Measurements from ENCODE around the gene TOR1AIP2. TPM values are rescaled to one million over a fixed set of nuclear protein-coding genes. Genes with fewer than 3 reads are reported as not detected.
A peak's percentile ranks its signal among the peaks of the same experiment; 100 is the strongest.

The TOR1AIP2 gene
- total and polyA plus RNA-seq, 4 donors, result 28.9 to 67.3 (median 47.3) TPM

DNA sequence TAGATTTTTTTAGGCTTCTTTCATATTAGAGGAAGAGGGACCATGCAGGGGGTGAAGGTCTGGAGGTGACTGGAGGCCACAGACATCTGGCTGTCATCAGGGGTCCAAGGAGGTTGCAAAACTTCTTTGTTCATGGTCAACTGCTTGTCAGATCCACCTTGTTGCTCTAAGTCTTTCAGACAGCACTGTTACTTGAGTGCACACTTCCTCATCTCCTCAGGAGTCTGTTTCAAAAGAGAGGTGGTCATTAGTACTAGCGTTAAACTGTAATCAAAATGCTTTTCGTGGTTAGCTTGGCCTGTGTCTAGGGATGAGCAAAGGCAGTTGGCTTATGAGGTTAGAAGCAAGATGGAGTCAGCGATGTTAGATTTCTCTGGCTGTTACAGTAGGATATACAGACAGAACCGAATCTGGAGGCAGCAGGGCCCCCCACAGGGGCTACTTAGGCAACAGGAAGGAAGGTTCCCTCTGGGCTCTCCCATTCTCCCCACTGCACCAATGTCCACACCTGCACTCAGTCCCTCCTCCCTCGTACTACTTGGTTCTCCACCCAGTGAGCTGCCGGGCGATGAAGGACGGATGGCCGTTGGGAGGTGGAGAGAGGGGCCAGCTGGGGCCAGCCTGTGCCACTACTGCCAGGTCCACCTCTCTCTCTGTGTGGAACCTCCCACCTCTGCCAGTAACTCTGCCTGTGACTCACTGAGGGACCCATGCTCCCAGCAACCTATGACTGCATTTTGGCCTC is 57.2 kb downstream of the TOR1AIP2 start:
- H3K4me1 ChIP-seq (ENCODE audit: control insufficient read depth, insufficient read depth, low read length), result peaks cover 22% of the 10 kb centered on the region
- WGBS (ENCODE audit: insufficient coverage), result 86% methylated on average over 6 of the region's 9 CpGs
- H3K27me3 ChIP-seq (ENCODE audit: control insufficient read depth, insufficient read depth, low read length), result no peaks in the 10 kb centered on the region
- no peaks in the 10 kb centered on the region for H3K36me3 ChIP-seq (ENCODE audit: control insufficient read depth, insufficient read depth, low read length)
- no peak overlapping the region for H3K4me3 ChIP-seq (ENCODE audit: low read depth, low read length)
- no peak overlapping the region for H3K27ac ChIP-seq (ENCODE audit: low read depth, low read length)
- no peaks in the 10 kb centered on the region for H3K9me3 ChIP-seq (ENCODE audit: control insufficient read depth, insufficient read depth, low read length)
- no peak for DNase-seq (ENCODE audit: low read depth in 4 of 6, low spot score in 6 of 6)

DNA sequence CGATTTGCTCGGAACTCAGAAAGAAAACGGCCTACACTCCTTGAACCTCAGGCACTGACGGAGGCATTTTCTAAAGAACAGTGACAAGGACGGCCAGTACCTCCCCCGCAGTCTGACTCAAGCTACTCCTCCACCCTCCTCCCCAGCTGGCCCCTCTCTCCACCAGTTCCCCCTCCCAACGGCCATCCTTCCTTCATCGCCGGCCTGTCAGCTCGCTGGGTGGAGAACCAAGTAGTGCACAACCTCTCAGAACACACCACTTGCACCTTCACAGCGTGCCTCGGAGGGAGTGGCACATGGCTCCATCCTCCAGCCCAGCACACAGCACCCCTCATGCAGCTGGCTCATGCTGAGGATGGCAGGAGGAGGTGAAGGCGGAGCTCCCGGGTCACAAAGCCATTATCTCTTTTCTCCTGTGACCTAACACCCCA is 58.8 kb downstream of the TOR1AIP2 start:
- no peaks in the 10 kb centered on the region for H3K27me3 ChIP-seq (ENCODE audit: control insufficient read depth, insufficient read depth, low read length)
- DNase-seq (ENCODE audit: low read depth in 4 of 6, low spot score in 6 of 6), result no peak
- no peak overlapping the region for H3K4me3 ChIP-seq (ENCODE audit: low read depth, low read length)
- no peaks in the 10 kb centered on the region for H3K9me3 ChIP-seq (ENCODE audit: control insufficient read depth, insufficient read depth, low read length)
- H3K27ac ChIP-seq (ENCODE audit: low read depth, low read length), result no peak overlapping the region
- H3K36me3 ChIP-seq (ENCODE audit: control insufficient read depth, insufficient read depth, low read length), result peaks cover 3% of the 10 kb centered on the region
- peaks cover 39% of the 10 kb centered on the region for H3K4me1 ChIP-seq (ENCODE audit: control insufficient read depth, insufficient read depth, low read length)
- 63% methylated on average over 10 of the region's 14 CpGs for WGBS (ENCODE audit: insufficient coverage)

- H3K27ac ChIP-seq (ENCODE audit: low read depth, low read length), result no peak overlapping the region
Observed at GRCh38 chr1:179818260-179818659, 59.3 kb downstream of the TOR1AIP2 start.

GRCh38 chr1:179817789-179818188 is 59.8 kb downstream of the TOR1AIP2 start:
- H3K27ac ChIP-seq (ENCODE audit: low read depth, low read length), result no peak overlapping the region
- H3K4me3 ChIP-seq (ENCODE audit: low read depth, low read length), result no peak overlapping the region
- H3K9me3 ChIP-seq (ENCODE audit: control insufficient read depth, insufficient read depth, low read length), result no peaks in the 10 kb centered on the region
- H3K36me3 ChIP-seq (ENCODE audit: control insufficient read depth, insufficient read depth, low read length), result peaks cover 5% of the 10 kb centered on the region
- H3K27me3 ChIP-seq (ENCODE audit: control insufficient read depth, insufficient read depth, low read length), result no peaks in the 10 kb centered on the region
- no peak for DNase-seq (ENCODE audit: low read depth in 4 of 6, low spot score in 6 of 6)
- peaks cover 41% of the 10 kb centered on the region for H3K4me1 ChIP-seq (ENCODE audit: control insufficient read depth, insufficient read depth, low read length)
- WGBS (ENCODE audit: insufficient coverage), result 85% methylated on average over 8 of the region's 8 CpGs

More at GRCh38 chr1:179818260-179818659, 59.3 kb downstream of the TOR1AIP2 start:
- WGBS (ENCODE audit: insufficient coverage), result 92% methylated on average over 6 of the region's 7 CpGs
- DNase-seq (ENCODE audit: low read depth in 4 of 6, low spot score in 6 of 6), result no peak
- H3K27me3 ChIP-seq (ENCODE audit: control insufficient read depth, insufficient read depth, low read length), result no peaks in the 10 kb centered on the region
- H3K9me3 ChIP-seq (ENCODE audit: control insufficient read depth, insufficient read depth, low read length), result no peaks in the 10 kb centered on the region
- H3K4me1 ChIP-seq (ENCODE audit: control insufficient read depth, insufficient read depth, low read length), result peaks cover 41% of the 10 kb centered on the region
- H3K36me3 ChIP-seq (ENCODE audit: control insufficient read depth, insufficient read depth, low read length), result peaks cover 5% of the 10 kb centered on the region
- H3K4me3 ChIP-seq (ENCODE audit: low read depth, low read length), result no peak overlapping the region

GRCh38 chr1:179817056-179817455 is 60.5 kb downstream of the TOR1AIP2 start:
- Histone ChIP-seq H3K27ac (ENCODE audit: low read depth, low read length) (no peak overlapping the region), H3K36me3 (ENCODE audit: control insufficient read depth, insufficient read depth, low read length) (peaks cover 5% of the 10 kb centered on the region), H3K27me3 (ENCODE audit: control insufficient read depth, insufficient read depth, low read length) (peaks cover 2% of the 10 kb centered on the region), H3K4me3 (ENCODE audit: low read depth, low read length) (no peak overlapping the region), H3K9me3 (ENCODE audit: control insufficient read depth, insufficient read depth, low read length) (no peaks in the 10 kb centered on the region), H3K4me1 (ENCODE audit: control insufficient read depth, insufficient read depth, low read length) (peaks cover 41% of the 10 kb centered on the region)
- no peak for DNase-seq (ENCODE audit: low read depth in 4 of 6, low spot score in 6 of 6)
- WGBS (ENCODE audit: insufficient coverage), result 67% methylated on average over 1 of the region's 8 CpGs

DNA sequence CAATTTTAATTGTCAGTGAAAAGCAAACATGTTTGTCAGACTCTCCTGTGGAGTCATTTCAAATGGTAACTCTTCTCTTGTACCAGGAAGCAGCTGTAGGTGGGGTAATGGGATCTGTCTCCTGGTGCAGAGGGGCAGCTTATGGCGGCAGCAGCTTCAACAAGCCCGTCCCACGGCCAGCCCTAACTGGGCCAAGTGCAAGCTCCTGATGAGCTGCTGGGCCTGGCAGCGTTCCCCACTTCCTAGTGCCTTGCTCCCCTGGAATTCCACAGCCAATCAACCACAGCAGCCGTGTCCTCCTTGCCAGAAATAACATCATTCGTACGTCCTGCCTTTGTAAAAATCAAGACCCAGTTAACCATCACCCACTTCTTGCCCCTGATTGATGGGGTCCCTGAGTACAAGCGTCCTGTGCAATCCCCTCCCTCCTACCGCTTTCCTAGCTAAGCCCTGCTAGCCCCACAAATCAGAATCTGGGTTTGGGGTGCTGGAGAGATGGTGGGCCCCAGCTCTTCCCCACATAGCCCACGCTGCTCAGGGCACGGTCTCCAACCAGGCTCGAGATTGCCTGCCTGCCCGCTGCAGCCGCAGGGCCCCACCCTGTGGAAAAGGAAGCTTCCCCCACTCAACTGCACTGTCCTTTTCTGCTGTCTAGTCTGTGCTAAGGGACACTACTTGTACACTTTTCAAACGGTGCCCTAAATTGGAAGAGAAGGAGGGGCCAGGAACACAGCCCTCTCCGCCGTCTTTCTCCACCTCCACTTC is 61.2 kb downstream of the TOR1AIP2 start:
- Histone ChIP-seq H3K4me3 (ENCODE audit: low read depth, low read length) (no peak overlapping the region), H3K4me1 (ENCODE audit: control insufficient read depth, insufficient read depth, low read length) (peaks cover 41% of the 10 kb centered on the region), H3K27ac (ENCODE audit: low read depth, low read length) (no peak overlapping the region)

GRCh38 chr1:179815641-179816040 is 62.0 kb downstream of the TOR1AIP2 start:
- H3K36me3 ChIP-seq (ENCODE audit: control insufficient read depth, insufficient read depth, low read length), result peaks cover 5% of the 10 kb centered on the region
- DNase-seq (ENCODE audit: low read depth in 4 of 6, low spot score in 6 of 6), result no peak
- peak overlapping the region; percentile 42 for H3K27ac ChIP-seq (ENCODE audit: low read depth, low read length)
- 50% methylated on average over 1 of the region's 5 CpGs for WGBS (ENCODE audit: insufficient coverage)
- peaks cover 41% of the 10 kb centered on the region for H3K4me1 ChIP-seq (ENCODE audit: control insufficient read depth, insufficient read depth, low read length)
- H3K9me3 ChIP-seq (ENCODE audit: control insufficient read depth, insufficient read depth, low read length), result no peaks in the 10 kb centered on the region
- H3K4me3 ChIP-seq (ENCODE audit: low read depth, low read length), result peak overlapping the region; percentile 46
- H3K27me3 ChIP-seq (ENCODE audit: control insufficient read depth, insufficient read depth, low read length), result peaks cover 2% of the 10 kb centered on the region

More for the DNA sequence above, 61.2 kb downstream of the TOR1AIP2 start:
- whole genome bisulfite sequencing (ENCODE audit: insufficient coverage), result 55% methylated on average over 15 of the region's 17 CpGs
- Histone ChIP-seq H3K36me3 (ENCODE audit: control insufficient read depth, insufficient read depth, low read length) (peaks cover 5% of the 10 kb centered on the region), H3K27me3 (ENCODE audit: control insufficient read depth, insufficient read depth, low read length) (peaks cover 2% of the 10 kb centered on the region), H3K9me3 (ENCODE audit: control insufficient read depth, insufficient read depth, low read length) (no peaks in the 10 kb centered on the region)
- DNase-seq (ENCODE audit: low read depth in 4 of 6, low spot score in 6 of 6), result peak in 2 of 6 donors; percentile 46 to 47

DNA sequence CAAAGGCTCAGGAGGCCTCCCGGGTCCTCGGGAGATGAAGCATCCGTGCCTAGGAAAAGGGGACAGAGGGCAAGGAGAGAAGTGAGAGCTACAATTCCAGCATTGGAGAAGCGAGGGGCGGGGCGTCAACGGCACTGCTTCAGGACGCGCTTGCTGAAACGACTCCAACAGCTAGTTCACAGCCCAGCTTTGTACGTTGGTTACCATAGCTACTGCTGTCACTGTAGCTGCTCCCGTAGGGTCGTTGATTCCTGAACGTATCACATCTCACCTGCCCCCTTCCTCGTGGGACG is 63.1 kb downstream of the TOR1AIP2 start:
- WGBS (ENCODE audit: insufficient coverage), result under 1% methylated on average over 14 of the region's 16 CpGs
- Histone ChIP-seq H3K4me3 (ENCODE audit: low read depth, low read length) (peak overlapping the region; percentile 46), H3K4me1 (ENCODE audit: control insufficient read depth, insufficient read depth, low read length) (peaks cover 48% of the 10 kb centered on the region), H3K27me3 (ENCODE audit: control insufficient read depth, insufficient read depth, low read length) (peaks cover 4% of the 10 kb centered on the region), H3K36me3 (ENCODE audit: control insufficient read depth, insufficient read depth, low read length) (peaks cover 5% of the 10 kb centered on the region), H3K27ac (ENCODE audit: low read depth, low read length) (peak overlapping the region; percentile 33), H3K9me3 (ENCODE audit: control insufficient read depth, insufficient read depth, low read length) (no peaks in the 10 kb centered on the region)
- no peak for DNase-seq (ENCODE audit: low read depth in 4 of 6, low spot score in 6 of 6)

DNA sequence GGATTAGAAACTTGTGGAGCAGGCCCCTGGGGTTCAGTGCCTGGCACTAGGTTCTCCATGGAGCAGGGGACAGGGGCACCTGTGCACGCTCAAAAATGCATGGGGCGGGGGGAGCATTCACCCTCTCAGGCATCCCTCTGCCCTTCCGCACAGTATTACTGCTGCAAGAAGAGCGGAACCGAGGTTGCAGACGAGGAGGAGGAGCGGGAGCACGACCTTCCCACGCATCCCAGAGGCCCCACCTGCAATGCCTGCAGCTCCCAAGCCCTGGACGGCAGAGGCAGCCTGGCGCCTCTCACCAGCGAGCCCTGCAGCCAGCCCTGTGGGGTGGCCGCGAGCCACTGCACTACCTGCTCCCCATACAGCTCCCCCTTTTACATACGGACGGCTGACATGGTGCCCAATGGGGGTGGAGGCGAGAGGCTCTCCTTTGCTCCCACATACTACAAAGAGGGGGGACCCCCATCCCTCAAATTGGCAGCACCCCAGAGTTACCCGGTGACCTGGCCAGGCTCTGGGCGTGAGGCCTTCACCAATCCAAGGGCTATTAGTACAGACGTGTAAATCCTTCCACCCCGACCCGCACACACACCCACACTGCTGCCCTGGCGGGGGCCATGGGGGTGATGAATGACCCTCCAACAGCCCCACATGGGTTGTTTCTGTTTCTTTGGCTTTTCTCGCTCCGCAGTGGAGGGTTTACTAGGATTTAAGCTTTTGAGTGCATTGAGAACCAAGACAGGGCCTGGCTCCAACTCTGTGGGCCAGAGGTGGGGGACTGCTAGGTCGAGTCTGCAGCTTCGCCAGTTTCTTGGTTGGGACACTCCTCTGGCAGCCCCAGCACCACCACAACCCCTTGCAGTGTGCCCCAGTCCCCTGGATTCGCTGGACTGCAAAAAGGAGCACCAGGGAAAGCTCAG is 63.7 kb downstream of the TOR1AIP2 start:
- Histone ChIP-seq H3K4me1 (ENCODE audit: control insufficient read depth, insufficient read depth, low read length) (peaks cover 52% of the 10 kb centered on the region), H3K27me3 (ENCODE audit: control insufficient read depth, insufficient read depth, low read length) (peaks cover 4% of the 10 kb centered on the region), H3K36me3 (ENCODE audit: control insufficient read depth, insufficient read depth, low read length) (peaks cover 5% of the 10 kb centered on the region), H3K4me3 (ENCODE audit: low read depth, low read length) (peak overlapping the region; percentile 46), H3K27ac (ENCODE audit: low read depth, low read length) (peak overlapping the region; percentile 33), H3K9me3 (ENCODE audit: control insufficient read depth, insufficient read depth, low read length) (no peaks in the 10 kb centered on the region)
- 77% methylated on average over 17 of the region's 28 CpGs for WGBS (ENCODE audit: insufficient coverage)
- DNase-seq (ENCODE audit: low read depth in 4 of 6, low spot score in 6 of 6), result no peak
